H1 (cell line): Measurements from ENCODE around the gene CBFA2T2. TPM values are rescaled to one million over a fixed set of nuclear protein-coding genes. Genes with fewer than 3 reads are reported as not detected.

Experiments
- CTCF ChIA-PET: fragments of 300-600 bp; sonication (Branson Sonifier 250); formaldehyde crosslinking; loops from one replicate; lab custom pipeline; 2021; ENCODE audit not compliant: partially characterized antibody; lab: Charles Lee
- POLR2A ChIA-PET: fragments of 300-600 bp; sonication (Branson Sonifier 250); formaldehyde crosslinking; loops from one replicate; lab custom pipeline; 2021; ENCODE audit warnings: inconsistent platforms; ENCODE audit not compliant: partially characterized antibody; lab: Charles Lee
- DNase-seq, 2 experiments: peaks; one replicate each; pipeline versions ENCODE4 v3.0.0 to v3.0.0-alpha.2; 2010 to 2022; ENCODE audit warnings: low spot score in 2 of 2, low read depth in 1 of 2, mixed read lengths in 1 of 2
- FAIRE-seq: peaks from 2 replicates; lab custom pipeline; 2011; peaks lifted over from hg19 to GRCh38; lab: Jason Lieb, UNC
- H2AFZ ChIP-seq: 2 replicates; pipeline ENCODE4 v1.8.1; 2012; ENCODE audit warnings: low read length, inconsistent platforms
- H2AK5ac ChIP-seq: 2 replicates; pipeline ENCODE4 v1.6.1; 2013; ENCODE audit warnings: low read depth, low read length
- H2BK120ac ChIP-seq: replicated peaks from 2 replicates; pipeline ENCODE3; 2013; ENCODE audit warnings: low read depth, low read length, inconsistent platforms
- H2BK12ac ChIP-seq: 2 replicates; pipeline ENCODE4 v1.6.1; 2013; ENCODE audit warnings: low read depth, low read length
- H2BK15ac ChIP-seq: 2 replicates; pipeline ENCODE4 v1.6.1; 2013; ENCODE audit warnings: low read length
- H2BK20ac ChIP-seq: 2 replicates; pipeline ENCODE4 v1.6.1; 2013; ENCODE audit warnings: low read length
- H2BK5ac ChIP-seq: 2 replicates; pipeline ENCODE4 v1.6.1; 2013; ENCODE audit warnings: low read depth, low read length
- H3K14ac ChIP-seq: 2 replicates; pipeline ENCODE4 v1.6.1; 2013; ENCODE audit warnings: inconsistent platforms; ENCODE audit not compliant: insufficient read length
- H3K18ac ChIP-seq: 2 replicates; pipeline ENCODE4 v1.6.1; 2013; ENCODE audit warnings: low read length; ENCODE audit errors: extremely low read depth
- H3K23ac ChIP-seq: 2 replicates; pipeline ENCODE4 v1.6.1; 2013; ENCODE audit warnings: inconsistent platforms; ENCODE audit not compliant: insufficient read length
- H3K23me2 ChIP-seq: 2 replicates; pipeline ENCODE4 v1.6.1; 2013; ENCODE audit warnings: low read depth, low read length
- H3K27ac ChIP-seq: 2 replicates; pipeline ENCODE4 v1.6.1; 2011; ENCODE audit warnings: low read depth, low read length, inconsistent platforms
- H3K27me3 ChIP-seq, 4 experiments: replicated peaks in 1 of 4; 1 replicate in 1 of 4; 2 replicates in 3 of 4; pipeline versions ENCODE4 v1.6.1 to v1.8.1; 2011 to 2013; ENCODE audit warnings: low read length in 3 of 4, mild to moderate bottlenecking in 3 of 4, inconsistent platforms in 2 of 4, mixed read lengths in 2 of 4, moderate library complexity in 1 of 4; ENCODE audit not compliant: control insufficient read depth in 3 of 4, insufficient read depth in 3 of 4; ENCODE audit errors: extremely low read depth in 1 of 4
- H3K36me3 ChIP-seq, 4 experiments: 2 replicates each; pipeline versions ENCODE4 v1.6.1 to v1.8.1; 2011 to 2013; ENCODE audit warnings: mild to moderate bottlenecking in 4 of 4, low read length in 3 of 4, moderate library complexity in 2 of 4, control low read depth in 1 of 4, inconsistent platforms in 1 of 4; ENCODE audit not compliant: insufficient read depth in 4 of 4, control insufficient read depth in 2 of 4
- H3K4ac ChIP-seq: replicated peaks from 2 replicates; pipeline ENCODE3; 2013; ENCODE audit warnings: low read length, low read depth, mixed read lengths, inconsistent platforms; ENCODE audit not compliant: insufficient read length
- H3K4me1 ChIP-seq, 4 experiments: replicated peaks in 1 of 4; 1 replicate in 1 of 4; 2 replicates in 3 of 4; pipeline versions ENCODE4 v1.6.1 to v1.8.1; 2011 to 2013; ENCODE audit warnings: low read length in 3 of 4, inconsistent platforms in 2 of 4, mixed read lengths in 1 of 4; ENCODE audit not compliant: insufficient read depth in 4 of 4, control insufficient read depth in 3 of 4
- H3K4me2 ChIP-seq, 2 experiments: 2 replicates each; pipeline versions ENCODE4 v1.6.1 to v1.8.1; 2011 to 2013; ENCODE audit warnings: low read depth in 2 of 2, low read length in 2 of 2, control low read depth in 1 of 2, inconsistent platforms in 1 of 2, mild to moderate bottlenecking in 1 of 2; ENCODE audit not compliant: insufficient read depth in 1 of 2
- H3K4me3 ChIP-seq, 4 experiments: fragments of 200-600, 300-600 bp in 1 of 4; sonication (generic), shearing (Covaris generic), sonication (Bioruptor Twin) in 1 of 4; 2 replicates each; pipeline versions ENCODE4 v1.5.1 to v1.8.1; 2011 to 2016; ENCODE audit warnings: low read length in 4 of 4, low read depth in 3 of 4, control low read depth in 2 of 4, inconsistent platforms in 2 of 4, mild to moderate bottlenecking in 2 of 4, mixed read lengths in 1 of 4, moderate library complexity in 1 of 4; ENCODE audit not compliant: insufficient read depth in 2 of 4; ENCODE audit errors: extremely low read depth in 1 of 4
- H3K56ac ChIP-seq: replicated peaks from 2 replicates; pipeline ENCODE3; 2013; ENCODE audit warnings: low read depth, mild to moderate bottlenecking, mixed read lengths, low read length, inconsistent platforms; ENCODE audit not compliant: insufficient read length
- H3K79me1 ChIP-seq: 2 replicates; pipeline ENCODE4 v1.6.1; 2013; ENCODE audit warnings: low read depth, low read length, control low read depth
- H3K79me2 ChIP-seq, 2 experiments: 2 replicates each; pipeline versions ENCODE4 v1.6.1 to v1.8.1; 2012 to 2013; ENCODE audit warnings: low read length in 2 of 2, mild to moderate bottlenecking in 2 of 2, inconsistent platforms in 1 of 2; ENCODE audit not compliant: insufficient read depth in 2 of 2, control insufficient read depth in 1 of 2
- H3K9ac ChIP-seq, 4 experiments: replicated peaks in 1 of 4; 1 replicate in 1 of 4; 2 replicates in 3 of 4; pipeline versions ENCODE4 v1.6.1 to v1.8.1; 2011 to 2013; ENCODE audit warnings: low read depth in 3 of 4, low read length in 3 of 4, control low read depth in 2 of 4, mild to moderate bottlenecking in 2 of 4, moderate library complexity in 2 of 4, inconsistent platforms in 1 of 4; ENCODE audit errors: extremely low read depth in 1 of 4
- H3K9me3 ChIP-seq, 2 experiments: 2 replicates each; pipeline versions ENCODE4 v1.6.1 to v1.8.1; 2012 to 2013; ENCODE audit warnings: mild to moderate bottlenecking in 2 of 2, moderate library complexity in 2 of 2, control low read depth in 1 of 2, inconsistent platforms in 1 of 2, low read depth in 1 of 2, low read length in 1 of 2, mixed read lengths in 1 of 2; ENCODE audit not compliant: insufficient read depth in 2 of 2
- H4K20me1 ChIP-seq, 2 experiments: replicated peaks in 1 of 2; 2 replicates each; pipeline versions ENCODE3 to v1.8.1; 2011 to 2013; ENCODE audit warnings: inconsistent platforms in 2 of 2, low read length in 2 of 2, mild to moderate bottlenecking in 1 of 2; ENCODE audit not compliant: insufficient read depth in 2 of 2, control insufficient read depth in 1 of 2
- H4K5ac ChIP-seq: 2 replicates; pipeline ENCODE4 v1.6.1; 2013; ENCODE audit warnings: low read length, low read depth, mixed read lengths, inconsistent platforms; ENCODE audit not compliant: insufficient read length
- H4K8ac ChIP-seq: 2 replicates; pipeline ENCODE4 v1.8.0; 2013; ENCODE audit warnings: mild to moderate bottlenecking, moderate library complexity, low read length, inconsistent platforms; ENCODE audit not compliant: insufficient read depth; ENCODE audit errors: extremely low read depth
- H4K91ac ChIP-seq: replicated peaks from 2 replicates; pipeline ENCODE3; 2013; ENCODE audit warnings: low read length, mixed read lengths, inconsistent platforms; ENCODE audit not compliant: insufficient read length
- CBX8 ChIP-seq: fragments of 300-800, 300-1000 bp; sonication (generic); IDR thresholded peaks from 2 replicates; pipeline ENCODE4 v1.7.1; 2016; ENCODE audit warnings: low read depth, low read length, borderline replicate concordance
- CHD2 ChIP-seq: IDR thresholded peaks from 2 replicates; pipeline ENCODE4 v1.6.1; 2012; ENCODE audit warnings: low read length, improper control_type of control experiment
- HDAC2 ChIP-seq, 2 experiments: fragments of 300-600 bp in 1 of 2; sonication (generic) in 1 of 2; IDR thresholded peaks; 2 replicates each; pipeline ENCODE4 v1.6.1; 2011 to 2012; ENCODE audit warnings: low read depth in 2 of 2, low read length in 2 of 2, mild to moderate bottlenecking in 2 of 2, moderate library complexity in 2 of 2, borderline replicate concordance in 1 of 2, inconsistent platforms in 1 of 2
- KDM4A ChIP-seq: IDR thresholded peaks from one replicate; pipeline ENCODE4 v1.7.1; 2012; ENCODE audit warnings: low read depth, mild to moderate bottlenecking, moderate library complexity, low read length, inconsistent platforms; ENCODE audit not compliant: severe bottlenecking
- NRF1 ChIP-seq: IDR thresholded peaks from 2 replicates; pipeline ENCODE4 v1.6.1; 2011; ENCODE audit warnings: mild to moderate bottlenecking, low read depth, low read length, improper control_type of control experiment
- POU5F1 ChIP-seq: IDR thresholded peaks from 2 replicates; pipeline ENCODE4 v1.6.1; 2011; ENCODE audit warnings: low read depth, mild to moderate bottlenecking, low read length, moderate library complexity
- RNF2 ChIP-seq: fragments of 200-900, 300-1000 bp; sonication (generic); IDR thresholded peaks from 2 replicates; pipeline ENCODE4 v1.7.1; 2016; ENCODE audit warnings: borderline replicate concordance, low read depth, mild to moderate bottlenecking, antibody characterized with exemption, low read length; ENCODE audit not compliant: poor library complexity, severe bottlenecking; ENCODE audit errors: missing control alignments
- SP4 ChIP-seq: IDR thresholded peaks from 2 replicates; pipeline ENCODE4 v1.6.1; 2012; ENCODE audit warnings: low read length, inconsistent platforms
- WGBS, 2 experiments: shearing (Covaris generic) in 1 of 2; methylation state at CpG; one replicate each; pipeline versions ENCODE4 v1.1.6 to v1.1.7; 2013 to 2015; ENCODE audit warnings: low lambda C conversion rate in 2 of 2, mixed read lengths in 2 of 2, inconsistent platforms in 1 of 2, low coverage in 1 of 2, missing lambda C conversion rate in 1 of 2; ENCODE audit not compliant: insufficient replicate concordance in 2 of 2, insufficient coverage in 1 of 2, insufficient read length in 1 of 2; ENCODE audit errors: extremely low coverage in 1 of 2, missing lambda C conversion rate in 1 of 2; 5-methylcytosine and 5-hydroxymethylcytosine counted together
- polyA plus RNA-seq, 7 experiments: library from polyadenylated mRNA; depleted of rRNA in 3 of 7; stranded (reverse) in 5 of 7; unstranded in 2 of 7; fragments of >200 nt in 5 of 7; fragments of 200-250 nt in 2 of 7; gene quantifications; 1 replicate in 5 of 7; 2 replicates in 1 of 7; 4 replicates in 1 of 7; pipeline versions ENCODE4 v1.2.1 to v1.2.3, GENCODE V29; 2011 to 2013; ENCODE audit warnings: missing spikeins in 2 of 7, mixed read lengths in 2 of 7
- total RNA-seq: library from RNA; stranded (reverse); fragmentation: NEBNext Ultra II Directional; extraction: Animal tissue kit (Norgen Biotek cat#: 25700); gene quantifications from 2 replicates; pipeline ENCODE4 v1.2.1, GENCODE V29; 2021

CBFA2T2 gene
- total and polyA plus RNA-seq, 2 of the 8 experiments (the other 6 are each of a cell fraction or from before 2014, with no cell fraction given) = 11.6 to 12.9 TPM

GRCh38 chr20:33675136-33675959 lies 185.5 kb downstream of the CBFA2T2 start:
- Histone ChIP-seq H4K5ac (no peak overlapping the region), H3K36me3 (peaks cover 19 to 34% (median 31%) of the 10 kb centered on the region in 4 experiments; a peak in 6 of 8 replicates), H3K23ac (no peak overlapping the region), H3K9me3 (no peaks in the 10 kb centered on the region), H2AFZ (0 out of 2 replicates have a peak overlapping the region, but pooled peaks have one; percentile 12), H3K4me3 (peak overlapping the region; percentile 52 to 77 (median 66); a peak in 7 of 8 replicates), H3K4me1 (peaks cover 0 to 22% (median 11%) of the 10 kb centered on the region in 4 experiments; a peak in 4 of 7 replicates), H4K91ac (no peak overlapping the region), H2BK12ac (no peak overlapping the region), H4K20me1 (peaks cover 8 to 37% of the 10 kb centered on the region in 2 experiments), H3K4me2 (peak overlapping the region; percentile 85 to 97), H3K27ac (no peak overlapping the region), H3K27me3 (no peaks in the 10 kb centered on the region), H3K79me1 (no peaks in the 10 kb centered on the region), H2AK5ac (no peak overlapping the region; the same call in 1 of the 2 replicates), H3K18ac (0 out of 2 replicates have a peak overlapping the region, but pooled peaks have one; percentile 3), H3K14ac (no peak overlapping the region), H3K79me2 (0 out of 4 replicates have a peak, but pooled peaks cover 0 to 2% of the 10 kb centered on the region in 2 experiments), H2BK20ac (no peak overlapping the region), H3K4ac (peak overlapping the region; percentile 29), H4K8ac (no peak overlapping the region), H2BK120ac (no peak overlapping the region), H3K56ac (no peak overlapping the region), H3K9ac (peak overlapping the region in 2 of 4 experiments; percentile 4 to 17; a peak in 2 of 7 replicates), H2BK5ac (no peak overlapping the region), H2BK15ac (no peak overlapping the region), H3K23me2 (peaks cover 13% of the 10 kb centered on the region)
- CTCF ChIA-PET = interaction anchor here (1.2 to 1.5 kb wide), 4 partner anchors 15 to 75 kb away, joined by 3 to 5 read pairs (median 4); no protein-coding TSS in a partner anchor
- DNase-seq = no peak
- 53% methylated on average over 16 of the region's 16 CpGs; no CpG with 5 or more reads in 1 of the 2 experiments for WGBS, 2 experiments
- no peak for FAIRE-seq
- POLR2A ChIA-PET = interaction anchor here (0.5 to 17.9 kb wide), 9 partner anchors 4 to 52 kb away, joined by 3 to 245 read pairs (median 6); partner anchors contain the start of genes ACTL10, C20orf144, E2F1 and NECAB3
- TF ChIP-seq HDAC2 (IDR thresholded peaks at IDR 0.05; ENCODE audit: borderline replicate concordance in 1 of 2, low read depth in 2 of 2, low read length in 2 of 2) = no peak
- TF ChIP-seq POU5F1 = no peak
- no peak for TF ChIP-seq CHD2
- no peak for TF ChIP-seq NRF1
- TF ChIP-seq KDM4A = no peak
- TF ChIP-seq CBX8 = no peak
- TF ChIP-seq RNF2 = no peak
- no peak for TF ChIP-seq SP4
